GM12892 (cell line): ENCODE measurements around the gene CDH13.

ENCODE experiments used
- POLR2A ChIP-seq: IDR thresholded peaks from 2 replicates; pipeline ENCODE4 v1.6.1; 2011; ENCODE audit warnings: low read depth, low read length, control low read depth
- POLR2AphosphoS5 ChIP-seq: IDR thresholded peaks from 2 replicates; pipeline ENCODE4 v1.6.1; 2011; ENCODE audit warnings: low read depth, low read length, control low read depth
- TAF1 ChIP-seq: IDR thresholded peaks from 2 replicates; pipeline ENCODE4 v1.6.1; 2011; ENCODE audit warnings: low read depth, mild to moderate bottlenecking, control low read depth, low read length, borderline replicate concordance

DNA sequence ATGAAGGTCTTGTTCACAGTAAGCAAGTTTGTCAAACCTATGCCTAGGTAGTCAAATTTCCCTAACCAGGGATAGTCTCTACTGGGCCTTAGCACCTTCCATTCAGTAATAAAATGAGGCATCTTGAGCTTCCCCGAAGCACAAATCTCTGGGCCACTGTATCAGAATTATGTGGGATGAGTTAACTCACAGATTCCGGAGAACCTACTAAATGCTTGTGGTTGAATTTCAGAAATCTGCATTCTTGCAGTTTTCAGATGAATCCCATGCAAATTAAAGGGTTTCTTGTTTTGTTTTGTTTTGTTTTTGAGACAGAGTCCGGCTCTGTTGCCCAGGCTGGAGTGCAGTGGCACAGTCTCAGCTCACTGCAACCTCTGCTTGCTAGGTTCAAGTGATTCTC, 702.2 kb downstream of the CDH13 start:
- TF ChIP-seq POLR2A = no peak
- no peak for TF ChIP-seq POLR2AphosphoS5
- no peak for TF ChIP-seq TAF1
